ENCODE data around the gene MAST4. TPM values are rescaled to one million over a fixed set of nuclear protein-coding genes. Genes with fewer than 3 reads are reported as not detected.

Gene MAST4
- polyA plus RNA-seq, 1 donor (not counting 4 experiments of a cell fraction or from before 2014, with no cell fraction given) = 19.8 TPM

DNA sequence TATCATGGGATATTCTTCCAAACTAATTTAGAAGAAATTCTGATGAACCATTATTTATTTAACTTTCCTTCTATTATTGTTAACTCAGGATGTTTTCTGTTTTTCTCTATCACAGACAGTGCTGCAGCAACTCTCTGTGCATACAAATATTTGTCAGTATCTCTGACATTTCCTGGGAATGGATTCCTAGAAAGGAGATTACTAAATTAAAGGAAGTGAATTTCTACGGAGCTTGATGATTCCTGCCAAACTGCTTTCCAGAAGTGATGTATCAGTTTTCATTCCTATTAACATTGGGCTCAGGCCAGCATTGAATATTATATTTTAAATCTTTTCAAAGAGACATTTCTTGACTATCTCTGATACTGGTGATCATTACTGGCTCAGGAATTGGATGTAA lies 26.0 kb upstream of the MAST4 start:
- dilution Hi-C loops (cut with MboI; ENCODE audit: extremely low pct_ligation_motif_present, low sequenced_read_pairs) = no loop called here
- Histone ChIP-seq H3K9ac (ENCODE audit: control insufficient read depth, extremely low read depth, insufficient read depth, low read length) (no peak overlapping the region), H4K20me1 (ENCODE audit: control insufficient read depth, extremely low read depth, insufficient read depth, low read length) (no peaks in the 10 kb centered on the region), H3K9me3 (ENCODE audit: control insufficient read depth, low read depth, low read length) (no peaks in the 10 kb centered on the region), H3K79me2 (ENCODE audit: control insufficient read depth, insufficient read depth, low read length) (no peaks in the 10 kb centered on the region), H3K27me3 (ENCODE audit: control insufficient read depth, extremely low read depth, insufficient read depth, low read length) (no peaks in the 10 kb centered on the region), H2AFZ (ENCODE audit: control insufficient read depth, low read length) (no peak overlapping the region), H3K36me3 (ENCODE audit: control insufficient read depth in 2 of 2, extremely low read depth in 1 of 2, insufficient read depth in 2 of 2, low read length in 2 of 2) (no peaks in the 10 kb centered on the region), H3K4me3 (ENCODE audit: control insufficient read depth in 2 of 3, extremely low read depth in 1 of 3, insufficient read depth in 2 of 3, low read depth in 1 of 3, low read length in 3 of 3) (no peak overlapping the region), H3K4me2 (ENCODE audit: control insufficient read depth, extremely low read depth, insufficient read depth, low read depth, low read length) (no peak overlapping the region), H3K9me1 (ENCODE audit: control insufficient read depth, extremely low read depth, insufficient read depth, low read length) (no peaks in the 10 kb centered on the region), H3K27ac (ENCODE audit: control insufficient read depth, insufficient read depth, low read length) (no peak overlapping the region), H3K4me1 (ENCODE audit: control insufficient read depth, extremely low read depth, insufficient read depth, low read length) (no peaks in the 10 kb centered on the region)
- no peak for DNase-seq (ENCODE audit: low read depth, low spot score)
- FAIRE-seq = no peak
- TF ChIP-seq EZH2 (IDR thresholded peaks at IDR 0.05; ENCODE audit: low read length) = no peak
- TF ChIP-seq, protein P1, sequence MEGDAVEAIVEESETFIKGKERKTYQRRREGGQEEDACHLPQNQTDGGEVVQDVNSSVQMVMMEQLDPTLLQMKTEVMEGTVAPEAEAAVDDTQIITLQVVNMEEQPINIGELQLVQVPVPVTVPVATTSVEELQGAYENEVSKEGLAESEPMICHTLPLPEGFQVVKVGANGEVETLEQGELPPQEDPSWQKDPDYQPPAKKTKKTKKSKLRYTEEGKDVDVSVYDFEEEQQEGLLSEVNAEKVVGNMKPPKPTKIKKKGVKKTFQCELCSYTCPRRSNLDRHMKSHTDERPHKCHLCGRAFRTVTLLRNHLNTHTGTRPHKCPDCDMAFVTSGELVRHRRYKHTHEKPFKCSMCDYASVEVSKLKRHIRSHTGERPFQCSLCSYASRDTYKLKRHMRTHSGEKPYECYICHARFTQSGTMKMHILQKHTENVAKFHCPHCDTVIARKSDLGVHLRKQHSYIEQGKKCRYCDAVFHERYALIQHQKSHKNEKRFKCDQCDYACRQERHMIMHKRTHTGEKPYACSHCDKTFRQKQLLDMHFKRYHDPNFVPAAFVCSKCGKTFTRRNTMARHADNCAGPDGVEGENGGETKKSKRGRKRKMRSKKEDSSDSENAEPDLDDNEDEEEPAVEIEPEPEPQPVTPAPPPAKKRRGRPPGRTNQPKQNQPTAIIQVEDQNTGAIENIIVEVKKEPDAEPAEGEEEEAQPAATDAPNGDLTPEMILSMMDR (optimal IDR thresholded peaks at IDR 0.05 in 1 of 3, IDR thresholded peaks at IDR 0.05 in 1 of 3, conservative IDR thresholded peaks at IDR 0.05 in 1 of 3; ENCODE audit: extremely low read depth in 1 of 3, insufficient read depth in 2 of 3, low read length in 3 of 3) = no peak

GRCh38 chr5:66573733-66574132 lies 22.5 kb upstream of the MAST4 start:
- H3K27me3 ChIP-seq (ENCODE audit: control insufficient read depth, extremely low read depth, insufficient read depth, low read length) = no peaks in the 10 kb centered on the region
- no peak overlapping the region for H2AFZ ChIP-seq (ENCODE audit: control insufficient read depth, low read length)
- no peak overlapping the region for H3K9ac ChIP-seq (ENCODE audit: control insufficient read depth, extremely low read depth, insufficient read depth, low read length)
- H3K9me1 ChIP-seq (ENCODE audit: control insufficient read depth, extremely low read depth, insufficient read depth, low read length) = no peaks in the 10 kb centered on the region
- no peak overlapping the region for H3K4me3 ChIP-seq (ENCODE audit: control insufficient read depth in 2 of 3, extremely low read depth in 1 of 3, insufficient read depth in 2 of 3, low read depth in 1 of 3, low read length in 3 of 3)
- no peaks in the 10 kb centered on the region for H3K9me3 ChIP-seq (ENCODE audit: control insufficient read depth, low read depth, low read length)
- DNase-seq (ENCODE audit: low read depth, low spot score) (no peak), FAIRE-seq (no peak)
- dilution Hi-C loops (cut with MboI; ENCODE audit: extremely low pct_ligation_motif_present, low sequenced_read_pairs) = no loop called here
- H3K36me3 ChIP-seq (ENCODE audit: control insufficient read depth in 2 of 2, extremely low read depth in 1 of 2, insufficient read depth in 2 of 2, low read length in 2 of 2) = no peaks in the 10 kb centered on the region
- H3K79me2 ChIP-seq (ENCODE audit: control insufficient read depth, insufficient read depth, low read length) = no peaks in the 10 kb centered on the region
- H3K4me1 ChIP-seq (ENCODE audit: control insufficient read depth, extremely low read depth, insufficient read depth, low read length) = no peaks in the 10 kb centered on the region
- TF ChIP-seq, protein P1 (optimal IDR thresholded peaks at IDR 0.05 in 1 of 3, IDR thresholded peaks at IDR 0.05 in 1 of 3, conservative IDR thresholded peaks at IDR 0.05 in 1 of 3; ENCODE audit: extremely low read depth in 1 of 3, insufficient read depth in 2 of 3, low read length in 3 of 3) = no peak
- no peak for TF ChIP-seq EZH2 (IDR thresholded peaks at IDR 0.05; ENCODE audit: low read length)
- H3K4me2 ChIP-seq (ENCODE audit: control insufficient read depth, extremely low read depth, insufficient read depth, low read depth, low read length) = no peak overlapping the region
- H4K20me1 ChIP-seq (ENCODE audit: control insufficient read depth, extremely low read depth, insufficient read depth, low read length) = no peaks in the 10 kb centered on the region
- no peak overlapping the region for H3K27ac ChIP-seq (ENCODE audit: control insufficient read depth, insufficient read depth, low read length)

Measured in keratinocyte (primary cell).